ENCODE measurements around the gene ZNF691. TPM values are rescaled to one million over a fixed set of nuclear protein-coding genes. Genes with fewer than 3 reads are reported as not detected.

ZNF691 gene
- total RNA-seq = 8.6 and 9.2 TPM in 2 replicates

GRCh38 chr1:42846257-42847110 is at the start of gene ZNF691:
Gene ZNF691, plus strand, starts transcription at chr1:42846613. Its CDS starts 3,046 bp downstream, at chr1:42849659.

DNA sequence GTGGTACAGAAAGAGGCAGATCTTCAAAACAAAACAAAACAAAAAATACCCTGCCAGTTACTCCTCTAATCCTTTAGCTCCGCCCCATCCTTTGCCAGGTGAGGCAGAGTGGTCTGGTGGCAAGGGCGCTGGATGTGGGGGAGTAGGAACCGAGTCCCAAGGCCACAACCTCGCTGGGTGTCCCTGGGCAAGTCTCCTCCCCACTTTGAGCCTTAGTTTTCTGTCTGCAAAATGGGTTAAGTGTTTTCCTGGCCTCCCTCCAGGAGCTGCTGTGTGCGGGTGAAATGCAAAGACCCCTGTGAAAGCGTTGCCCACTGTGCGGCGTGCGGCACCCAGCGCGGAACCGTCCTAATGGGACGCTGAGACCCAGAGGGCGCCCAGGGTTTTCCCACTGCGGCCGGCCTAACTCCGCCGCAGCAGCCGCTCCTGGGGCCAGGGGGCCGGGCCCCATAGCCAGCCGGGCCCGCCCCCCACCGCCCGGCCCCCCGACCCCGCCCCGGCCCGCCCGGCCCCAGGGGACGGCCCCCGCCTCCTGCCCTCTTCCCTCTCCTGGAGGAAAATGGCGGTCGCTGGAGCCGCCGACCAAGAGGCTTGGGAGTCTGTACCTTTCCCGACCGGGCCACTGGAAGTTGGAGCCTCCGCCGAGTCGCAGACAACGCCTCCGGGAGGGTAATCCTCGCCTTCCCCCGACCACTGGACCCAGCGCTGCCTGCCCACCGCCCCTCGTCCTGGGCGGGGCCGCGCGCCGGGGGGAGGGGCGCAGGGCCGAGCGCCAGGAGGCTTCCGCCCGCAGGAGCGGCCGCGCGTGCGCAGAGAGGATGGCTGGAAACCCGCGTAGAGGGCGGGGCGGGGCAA is 29.6 kb upstream of the ZNF691 start, which contains the start of the genes ERMAP and SVBP:
TSS of gene ERMAP (plus strand) at position 538 of the 855 bp plus-strand sequence. CDS start 13,327 bp downstream, outside the sequence.
TSS of gene SVBP (minus strand) at position 813 of the 855 bp plus-strand sequence. CDS start 853 bp downstream, outside the sequence.

Other genes starting within 250 kb of the ZNF691 start
- 18.7 and 22.4 TPM in 2 replicates for gene PPIH, start 188.2 kb upstream of the ZNF691 start, total RNA-seq
- 516 and 899 TPM in 2 replicates for gene YBX1, start 164.2 kb upstream of the ZNF691 start, total RNA-seq
- not detected in 2 replicates for gene CLDN19, start 106.4 kb upstream of the ZNF691 start, total RNA-seq
- gene P3H1, start 79.6 kb upstream of the ZNF691 start, total RNA-seq = 348 and 453 TPM in 2 replicates
- 2.7 and 3.7 TPM in 2 replicates for gene C1orf50, start 79.4 kb upstream of the ZNF691 start, total RNA-seq
- gene TMEM269, start 61.6 kb upstream of the ZNF691 start, total RNA-seq = not detected in 2 replicates
- gene ERMAP, start 29.5 kb upstream of the ZNF691 start, total RNA-seq = 13.0 and 14.0 TPM in 2 replicates
- 5.9 and 9.5 TPM in 2 replicates for gene SVBP, start 29.2 kb upstream of the ZNF691 start, total RNA-seq
- gene SLC2A1, start 112.3 kb downstream of the ZNF691 start, total RNA-seq = 271 and 519 TPM in 2 replicates

Measured in smooth muscle cell of the umbilical artery (primary cell).